DMS79 (cell line): ENCODE data around the gene SGPP2.

ENCODE experiments used
- DNase-seq: peaks from one replicate; lab custom pipeline; 2025; lab: John Stamatoyannopoulos, UW

SGPP2 gene

GRCh38 chr2:222470802-222471468 lies 46.6 kb downstream of the SGPP2 start:
- DNase-seq = no peak

DNA sequence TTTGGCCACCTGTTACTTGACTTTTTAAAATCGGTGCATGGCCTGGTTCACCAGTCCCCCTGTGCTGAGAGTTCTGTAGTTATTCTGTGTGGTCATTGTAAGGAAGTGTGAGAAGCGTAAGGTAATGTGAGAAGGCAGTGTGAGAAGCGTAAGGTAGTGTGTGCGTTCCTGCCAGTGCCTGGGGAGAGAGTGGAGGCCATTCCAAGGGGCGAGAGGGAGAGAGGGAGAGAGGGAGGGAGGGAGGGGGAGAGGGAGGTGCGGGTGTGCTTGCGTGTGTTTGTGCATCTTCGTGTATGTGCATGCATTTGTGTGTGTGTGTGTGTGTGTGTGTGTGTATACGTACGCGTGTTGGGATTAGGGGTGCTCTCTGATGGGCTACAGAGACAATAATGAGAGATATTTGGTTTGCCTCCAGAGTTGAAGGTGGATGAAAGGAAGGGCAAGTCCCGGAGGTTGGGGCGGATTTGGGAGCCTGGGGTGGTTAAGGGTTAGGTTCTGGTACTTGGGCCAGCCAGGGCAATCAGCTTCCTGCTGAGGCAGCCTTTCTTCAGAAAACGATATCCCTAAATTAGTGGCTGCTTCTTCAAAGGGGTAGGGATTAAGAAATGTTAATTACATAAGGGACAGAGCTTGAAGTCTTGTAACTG lies 53.7 kb downstream of the SGPP2 start:
- no peak for DNase-seq

GRCh38 chr2:222479859-222480258 lies 55.5 kb downstream of the SGPP2 start:
- DNase-seq = no peak

GRCh38 chr2:222480497-222480896 lies 56.2 kb downstream of the SGPP2 start:
- no peak for DNase-seq

- DNase-seq = no peak
Observed at GRCh38 chr2:222481941-222482340, 57.6 kb downstream of the SGPP2 start.

DNA sequence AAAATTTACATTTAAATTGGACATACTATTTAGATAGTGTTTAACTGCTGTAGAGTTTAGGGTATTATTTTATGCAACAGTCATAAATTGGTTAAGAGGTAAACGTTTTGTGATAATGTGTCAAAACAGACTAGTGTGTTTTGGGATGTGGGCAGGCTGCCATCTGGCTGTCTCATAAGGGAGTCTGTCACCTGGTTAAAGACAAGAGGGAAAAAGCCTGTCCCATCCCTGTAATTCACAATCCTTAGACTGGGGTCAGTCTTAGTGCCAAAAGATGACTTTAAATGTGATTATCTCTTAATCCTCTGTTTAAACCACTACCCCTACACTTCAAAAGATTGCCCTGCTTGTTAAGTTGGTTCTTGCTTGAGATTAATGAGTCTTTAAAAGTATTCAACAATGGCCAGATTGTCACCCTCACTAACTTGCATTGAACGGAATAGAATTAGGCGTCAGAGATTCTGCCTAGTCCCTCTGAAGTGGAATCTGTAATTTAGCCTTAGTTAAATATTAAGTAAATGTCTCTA lies 59.2 kb downstream of the SGPP2 start:
- DNase-seq = no peak

- DNase-seq = no peak
Observed at GRCh38 chr2:222485367-222486211, 61.2 kb downstream of the SGPP2 start.

- DNase-seq = no peak
Observed at GRCh38 chr2:222490131-222490530, 65.8 kb downstream of the SGPP2 start.

DNA sequence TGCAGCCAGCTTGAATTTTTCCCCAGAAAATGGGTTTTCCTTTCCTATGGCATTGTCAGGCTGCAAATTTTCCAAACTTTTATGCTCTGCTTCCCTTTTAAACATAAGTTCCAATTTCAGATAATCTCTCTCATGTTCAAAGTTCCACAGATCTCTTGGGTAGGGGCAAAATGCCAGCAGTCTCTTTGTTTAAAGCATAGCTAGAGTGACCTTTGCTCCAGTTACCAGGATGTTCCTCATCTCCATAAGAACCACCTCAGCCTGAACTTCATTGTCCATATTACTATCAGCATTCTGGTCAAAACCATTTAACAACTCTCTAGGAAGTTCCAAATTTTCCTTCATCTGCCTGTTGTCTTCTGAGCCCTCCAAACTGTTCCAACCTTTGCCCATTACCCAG lies 68.3 kb downstream of the SGPP2 start:
- no peak for DNase-seq

DNA sequence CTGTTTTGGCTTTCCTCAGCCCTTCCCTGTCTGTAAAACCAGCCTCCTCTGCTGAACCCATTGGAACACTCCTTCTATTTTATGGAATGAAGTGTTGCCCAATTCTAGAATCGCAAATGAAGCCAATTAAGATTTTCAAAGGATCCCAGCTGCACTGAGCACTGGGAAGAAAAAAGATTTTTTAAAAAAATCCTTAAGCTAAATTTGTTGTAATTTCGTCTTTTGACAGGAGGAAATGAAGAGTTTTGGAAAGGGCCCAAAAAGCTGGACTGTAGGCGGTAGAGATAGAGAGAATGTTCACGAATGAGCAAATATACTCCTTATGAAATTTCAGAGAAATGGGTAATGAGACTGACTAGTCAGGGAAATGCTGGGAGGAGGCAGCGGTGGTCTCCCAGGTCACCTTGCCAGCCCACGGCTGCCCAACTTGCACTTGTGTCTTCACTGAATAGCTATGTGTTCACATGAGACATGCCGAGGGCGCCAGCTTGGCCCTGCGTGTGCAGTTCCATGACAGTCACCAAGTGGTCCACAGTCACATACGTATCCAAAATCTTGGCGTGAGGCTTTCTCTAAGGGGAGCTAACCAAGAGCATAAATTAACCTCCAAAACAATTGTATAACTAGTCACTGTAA lies 69.9 kb downstream of the SGPP2 start:
- DNase-seq = no peak

GRCh38 chr2:222495388-222495787 lies 71.0 kb downstream of the SGPP2 start:
- no peak for DNase-seq

- no peak for DNase-seq
Observed at GRCh38 chr2:222499226-222499625, 74.9 kb downstream of the SGPP2 start.

DNA sequence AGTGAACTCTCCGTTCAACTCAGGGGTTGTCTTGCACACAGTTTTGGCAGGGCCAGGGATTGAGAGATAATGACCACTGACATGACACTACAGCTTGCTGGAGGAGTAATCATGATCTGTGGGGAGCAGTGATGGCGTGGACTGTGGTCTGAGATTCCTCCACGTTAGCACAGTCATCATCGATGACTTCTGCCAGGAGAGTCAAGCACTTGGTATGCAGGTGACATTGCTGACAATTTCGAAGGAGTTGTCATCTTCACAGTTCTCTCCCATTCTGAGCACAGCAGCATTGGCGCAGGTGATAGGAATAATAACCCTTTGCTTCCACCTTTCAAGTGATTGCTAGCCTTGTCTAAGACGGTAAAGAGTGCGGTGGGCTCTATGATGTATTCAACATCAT lies 79.8 kb downstream of the SGPP2 start:
- no peak for DNase-seq

GRCh38 chr2:222504719-222505118 lies 80.4 kb downstream of the SGPP2 start:
- DNase-seq = no peak

GRCh38 chr2:222506230-222506935 lies 82.0 kb downstream of the SGPP2 start:
- DNase-seq = no peak

DNA sequence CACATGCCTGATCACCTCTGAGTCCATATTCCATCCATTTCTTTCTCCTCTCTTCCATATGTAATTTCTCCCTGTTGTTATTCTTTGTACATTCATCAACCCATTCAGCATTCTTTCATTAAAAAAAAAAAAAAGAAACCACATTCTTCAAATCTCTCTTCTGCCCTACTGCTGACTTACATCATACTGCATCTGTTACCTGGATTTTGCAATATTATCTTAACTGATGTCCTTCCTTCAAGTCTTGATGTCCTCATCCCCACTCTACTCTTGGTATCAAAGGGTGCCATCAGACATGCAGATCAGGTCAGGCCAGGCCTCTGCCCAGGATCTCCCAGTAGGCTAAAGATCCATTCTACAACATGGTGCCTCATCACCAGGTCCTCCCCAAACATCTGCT lies 90.6 kb downstream of the SGPP2 start:
- DNase-seq = no peak

- no peak for DNase-seq
Observed at GRCh38 chr2:222518570-222519381, 94.4 kb downstream of the SGPP2 start.

DNA sequence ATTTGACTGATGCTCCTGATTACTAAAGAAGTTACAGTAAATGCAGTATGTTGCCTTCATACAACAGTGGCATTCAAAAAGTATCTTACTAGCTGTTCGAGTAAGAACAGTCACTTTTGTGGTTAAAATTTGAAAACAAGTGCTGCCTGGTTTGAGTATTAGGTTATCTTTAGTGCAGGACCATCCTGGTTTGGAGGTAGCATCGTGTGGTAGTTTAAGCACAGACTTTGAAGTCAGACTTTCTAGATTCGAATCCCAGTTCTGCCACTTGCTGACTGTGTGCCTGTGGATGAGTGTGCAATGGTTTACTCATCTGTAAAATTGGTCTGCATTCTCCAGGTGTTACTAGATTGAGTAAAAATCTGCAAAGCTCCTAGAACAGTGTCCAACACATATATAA lies 96.8 kb downstream of the SGPP2 start:
- DNase-seq = no peak

GRCh38 chr2:222522082-222522481 lies 97.7 kb downstream of the SGPP2 start:
- DNase-seq = no peak

DNA sequence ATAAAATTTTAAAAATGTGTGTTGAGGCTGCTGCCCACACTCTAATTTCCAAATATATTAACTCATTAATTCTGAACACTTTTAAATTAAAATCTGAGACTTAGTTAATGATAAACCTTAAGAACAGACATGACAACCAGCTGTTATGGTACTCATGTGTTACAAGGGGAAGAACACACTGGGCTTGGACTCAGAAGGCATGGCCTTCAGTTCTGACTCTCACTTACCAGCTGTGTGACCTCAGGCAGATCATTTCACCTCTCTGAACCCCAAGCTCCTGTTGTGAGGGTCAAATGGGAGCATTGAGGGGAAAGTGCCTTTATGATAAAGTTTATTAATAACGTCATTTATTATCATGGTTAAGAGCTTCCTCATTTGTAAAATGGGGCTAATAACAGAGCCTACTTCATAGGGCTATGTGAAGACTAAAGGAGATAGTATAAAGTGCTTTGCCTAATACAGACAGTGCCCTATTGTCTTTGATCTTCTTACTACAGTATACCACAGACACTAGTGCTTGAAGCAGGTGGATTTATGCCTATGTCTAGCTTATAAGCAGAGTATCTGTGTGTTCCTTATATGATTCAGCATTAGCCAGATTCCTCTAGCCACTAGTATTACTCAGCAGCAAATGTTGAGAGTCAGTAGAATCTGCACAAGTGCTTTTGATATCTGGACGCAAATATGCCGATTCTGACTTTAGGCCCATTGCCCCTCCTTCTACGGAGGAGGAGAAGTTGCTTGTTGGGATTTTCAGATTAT lies 99.6 kb downstream of the SGPP2 start:
- no peak for DNase-seq
